Panc1 (cell line): ENCODE measurements around the gene MAK. TPM values are rescaled to one million over a fixed set of nuclear protein-coding genes. Genes with fewer than 3 reads are reported as not detected.

Experiments
- ATAC-seq: fragments of 200-7000 bp; cut with Tn5 transposase; 2 replicates; pipeline ENCODE4 v1.9.1; 2020; ENCODE audit warnings: mild to moderate bottlenecking, moderate library complexity
- BruUV-seq: library from RNA; stranded (reverse); fragments of 400-500 nt; replicated peaks from 2 replicates; lab custom pipeline; 2021; lab: Mats Ljungman, UMichigan
- CTCF ChIA-PET: fragments of 300-600 bp; sonication (Branson Sonifier 250); formaldehyde crosslinking; loops from one replicate; lab custom pipeline; 2022; ENCODE audit warnings: antibody characterized with exemption; lab: Charles Lee
- POLR2A ChIA-PET: fragments of 300-600 bp; sonication (Branson Sonifier 250); formaldehyde crosslinking; loops from one replicate; lab custom pipeline; 2022; ENCODE audit warnings: antibody characterized with exemption; lab: Charles Lee
- DNase-seq: peaks from one replicate; pipeline ENCODE4 v3.0.0-alpha.2; 2010; ENCODE audit warnings: low read depth, low spot score
- H3K27ac ChIP-seq: 2 replicates; pipeline ENCODE4 v1.5.1; 2011; ENCODE audit warnings: mild to moderate bottlenecking, low read length, inconsistent platforms
- H3K27me3 ChIP-seq: fragments of 200-500 bp; sonication (Bioruptor generic); 2 replicates; pipeline ENCODE4 v1.6.0; 2014; ENCODE audit warnings: low read length, inconsistent platforms; ENCODE audit not compliant: control insufficient read depth, insufficient read depth
- H3K36me3 ChIP-seq: fragments of 200-500 bp; sonication (Bioruptor generic); 2 replicates; pipeline ENCODE4 v1.5.1; 2014; ENCODE audit warnings: inconsistent platforms, mild to moderate bottlenecking, low read length, moderate library complexity; ENCODE audit not compliant: control insufficient read depth, insufficient read depth
- H3K4me1 ChIP-seq: 2 replicates; pipeline ENCODE4 v1.5.1; 2011; ENCODE audit warnings: inconsistent platforms, mild to moderate bottlenecking, low read length, moderate library complexity; ENCODE audit not compliant: control insufficient read depth, insufficient read depth
- H3K4me3 ChIP-seq, 2 experiments: 2 replicates each; pipeline ENCODE4 v1.5.1; 2011 to 2012; ENCODE audit warnings: low read depth in 2 of 2, low read length in 2 of 2, mild to moderate bottlenecking in 2 of 2, inconsistent platforms in 1 of 2, moderate library complexity in 1 of 2
- H3K9me3 ChIP-seq: fragments of 200-500 bp; sonication (Bioruptor generic); 2 replicates; pipeline ENCODE4 v1.5.1; 2014; ENCODE audit warnings: low read depth, mild to moderate bottlenecking, inconsistent platforms, low read length, moderate library complexity; ENCODE audit not compliant: control insufficient read depth, insufficient read depth
- POLR2AphosphoS5 ChIP-seq: IDR thresholded peaks from 2 replicates; pipeline ENCODE4 v1.6.1; 2012; ENCODE audit warnings: mild to moderate bottlenecking, low read depth, low read length, moderate library complexity
- REST ChIP-seq, 2 experiments: IDR thresholded peaks; 2 replicates each; pipeline ENCODE4 v1.6.1; 2011 to 2012; ENCODE audit warnings: low read depth in 2 of 2, control low read depth in 1 of 2, low read length in 1 of 2, mild to moderate bottlenecking in 1 of 2, moderate library complexity in 1 of 2; ENCODE audit not compliant: insufficient read depth in 1 of 2
- SIN3A ChIP-seq: IDR thresholded peaks from 2 replicates; pipeline ENCODE4 v1.6.1; 2012; ENCODE audit warnings: low read depth, mild to moderate bottlenecking, low read length, moderate library complexity, borderline replicate concordance; ENCODE audit not compliant: insufficient read depth
- TCF7L2 ChIP-seq: IDR thresholded peaks from 2 replicates; pipeline ENCODE4 v1.6.1; 2011; ENCODE audit warnings: mild to moderate bottlenecking, low read depth, low read length, inconsistent platforms
- in situ Hi-C: cut with HindIII; loops from 2 replicates; pipeline ENCODE4 v1.10.0; 2016; ENCODE audit warnings: low sequenced_read_pairs, low pct_unique_long_range_greater_than_20kb
- intact Hi-C: fragments of 100-400 bp; cut with micrococcal nuclease; formaldehyde crosslinking; loops from one replicate; pipeline ENCODE4 v1.10.0; 2022; ENCODE audit not compliant: unreplicated experiment
- total RNA-seq: library from RNA; stranded (reverse); gene quantifications from one replicate; pipeline ENCODE4 v1.2.1, GENCODE V29; 2021; ENCODE audit not compliant: unreplicated experiment
- TF ChIP-seq, protein P1 (sequence below): fragments of 450-650 bp; IDR thresholded peaks from 2 replicates; pipeline ENCODE4 v1.5.1; 2017; ENCODE audit warnings: mild to moderate bottlenecking

MAK gene
- total RNA-seq, 1 experiment from 2014 or later = 0.21 TPM

GRCh38 chr6:10877871-10878270 is 39.5 kb upstream of the MAK start:
- no peaks in the 10 kb centered on the region for H3K4me1 ChIP-seq
- DNase-seq (no peak), ATAC-seq (no peak)
- no peaks in the 10 kb centered on the region for H3K9me3 ChIP-seq
- no peaks in the 10 kb centered on the region for H3K27me3 ChIP-seq
- intact Hi-C loops = no loop called here
- in situ Hi-C loops = no loop called here
- no TSS peak for BruUV-seq
- no peak overlapping the region for H3K4me3 ChIP-seq
- no peaks in the 10 kb centered on the region for H3K36me3 ChIP-seq
- H3K27ac ChIP-seq = no peak overlapping the region
- TF ChIP-seq TCF7L2 = no peak
- TF ChIP-seq POLR2AphosphoS5 = no peak
- TF ChIP-seq REST (IDR thresholded peaks at IDR 0.05; ENCODE audit: insufficient read depth in 1 of 2, low read depth in 2 of 2, low read length in 1 of 2) = no peak
- TF ChIP-seq, protein P1, sequence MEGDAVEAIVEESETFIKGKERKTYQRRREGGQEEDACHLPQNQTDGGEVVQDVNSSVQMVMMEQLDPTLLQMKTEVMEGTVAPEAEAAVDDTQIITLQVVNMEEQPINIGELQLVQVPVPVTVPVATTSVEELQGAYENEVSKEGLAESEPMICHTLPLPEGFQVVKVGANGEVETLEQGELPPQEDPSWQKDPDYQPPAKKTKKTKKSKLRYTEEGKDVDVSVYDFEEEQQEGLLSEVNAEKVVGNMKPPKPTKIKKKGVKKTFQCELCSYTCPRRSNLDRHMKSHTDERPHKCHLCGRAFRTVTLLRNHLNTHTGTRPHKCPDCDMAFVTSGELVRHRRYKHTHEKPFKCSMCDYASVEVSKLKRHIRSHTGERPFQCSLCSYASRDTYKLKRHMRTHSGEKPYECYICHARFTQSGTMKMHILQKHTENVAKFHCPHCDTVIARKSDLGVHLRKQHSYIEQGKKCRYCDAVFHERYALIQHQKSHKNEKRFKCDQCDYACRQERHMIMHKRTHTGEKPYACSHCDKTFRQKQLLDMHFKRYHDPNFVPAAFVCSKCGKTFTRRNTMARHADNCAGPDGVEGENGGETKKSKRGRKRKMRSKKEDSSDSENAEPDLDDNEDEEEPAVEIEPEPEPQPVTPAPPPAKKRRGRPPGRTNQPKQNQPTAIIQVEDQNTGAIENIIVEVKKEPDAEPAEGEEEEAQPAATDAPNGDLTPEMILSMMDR = no peak
- no peak for TF ChIP-seq SIN3A
- POLR2A ChIA-PET = no interaction called here
- CTCF ChIA-PET = no interaction called here

GRCh38 chr6:10877012-10877411 is 38.7 kb upstream of the MAK start:
- Histone ChIP-seq H3K9me3 (no peaks in the 10 kb centered on the region), H3K27ac (no peak overlapping the region), H3K36me3 (no peaks in the 10 kb centered on the region), H3K4me3 (no peak overlapping the region), H3K4me1 (no peaks in the 10 kb centered on the region), H3K27me3 (no peaks in the 10 kb centered on the region)
- BruUV-seq = no TSS peak
- ChIA-PET POLR2A (no interaction called here), CTCF (no interaction called here)
- DNase-seq (no peak), ATAC-seq (no peak)
- intact Hi-C loops = no loop called here
- in situ Hi-C loops = no loop called here
- no peak for TF ChIP-seq SIN3A
- TF ChIP-seq, protein P1 = no peak

DNA sequence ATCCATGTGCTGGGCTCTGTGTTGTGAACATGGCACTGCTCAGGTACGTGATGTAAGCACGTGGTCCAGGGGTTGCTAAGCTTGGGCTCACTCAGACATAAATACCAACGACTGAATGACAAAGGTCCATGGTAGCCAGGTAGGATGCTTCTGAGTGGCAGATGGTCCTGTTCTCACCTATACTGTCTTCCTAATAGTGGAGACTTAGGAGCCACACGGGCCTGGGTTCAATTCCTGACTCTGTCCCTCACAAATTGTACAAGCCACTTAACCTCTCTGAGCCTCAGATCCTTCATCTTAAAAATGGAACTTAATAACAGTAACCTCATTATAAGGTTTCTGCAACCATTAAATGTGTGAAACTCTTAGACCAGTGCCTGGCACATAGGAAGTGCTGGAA is 36.7 kb upstream of the MAK start:
- CTCF ChIA-PET = no interaction called here
- no peaks in the 10 kb centered on the region for H3K9me3 ChIP-seq

More for the DNA sequence above, 36.7 kb upstream of the MAK start:
- no peaks in the 10 kb centered on the region for H3K27me3 ChIP-seq
- no peaks in the 10 kb centered on the region for H3K36me3 ChIP-seq
- DNase-seq = no peak
- no peak for ATAC-seq
- intact Hi-C loops (no loop called here), in situ Hi-C loops (no loop called here)
- POLR2A ChIA-PET = no interaction called here
- no peak for TF ChIP-seq TCF7L2
- H3K4me3 ChIP-seq = no peak overlapping the region
- H3K4me1 ChIP-seq = no peaks in the 10 kb centered on the region
- H3K27ac ChIP-seq = no peak overlapping the region
- BruUV-seq = no TSS peak
